Left forelimb (tissue), 1 donor: ENCODE data around the gene AK5.

Experiments used
- DNase-seq: peaks from one replicate; pipeline ENCODE4 v3.0.0-alpha.2; 2018; ENCODE audit warnings: low spot score

Gene AK5

DNA sequence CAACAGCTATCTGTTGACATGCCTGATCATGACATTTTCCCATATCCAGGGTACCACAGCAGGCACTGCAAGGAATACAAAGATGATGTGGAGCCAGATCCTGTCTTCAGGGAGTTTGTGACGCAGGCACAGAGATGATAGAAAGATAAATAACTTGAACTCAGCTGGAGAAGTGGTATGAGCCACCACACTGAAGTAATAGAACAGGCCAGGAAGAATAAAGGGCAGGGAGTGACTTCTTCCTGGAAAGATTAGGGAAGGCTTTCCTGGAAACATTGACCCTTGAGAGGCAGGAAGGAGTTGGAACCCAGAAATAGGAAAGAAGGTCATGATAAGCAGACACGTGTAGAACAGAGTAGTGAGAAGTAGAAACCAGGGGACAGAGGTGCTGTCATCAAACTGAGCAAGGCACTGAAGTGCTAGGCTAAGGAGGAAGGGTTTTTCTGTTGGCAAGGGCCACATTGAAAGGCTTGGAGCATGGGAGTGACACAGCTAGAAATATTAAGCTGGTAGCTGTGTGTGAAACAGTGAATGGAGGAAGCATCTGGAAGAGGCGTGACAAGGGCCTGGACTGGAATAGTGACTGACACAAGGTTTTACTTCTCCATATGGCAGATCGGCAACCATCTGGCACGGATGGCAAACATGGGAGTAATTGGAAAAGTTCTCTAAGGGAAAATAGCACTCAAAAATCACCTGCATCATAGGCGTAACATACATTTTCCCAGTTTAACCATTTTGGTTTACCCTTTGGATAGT lies 68.4 kb downstream of the AK5 start:
- DNase-seq: no peak

DNA sequence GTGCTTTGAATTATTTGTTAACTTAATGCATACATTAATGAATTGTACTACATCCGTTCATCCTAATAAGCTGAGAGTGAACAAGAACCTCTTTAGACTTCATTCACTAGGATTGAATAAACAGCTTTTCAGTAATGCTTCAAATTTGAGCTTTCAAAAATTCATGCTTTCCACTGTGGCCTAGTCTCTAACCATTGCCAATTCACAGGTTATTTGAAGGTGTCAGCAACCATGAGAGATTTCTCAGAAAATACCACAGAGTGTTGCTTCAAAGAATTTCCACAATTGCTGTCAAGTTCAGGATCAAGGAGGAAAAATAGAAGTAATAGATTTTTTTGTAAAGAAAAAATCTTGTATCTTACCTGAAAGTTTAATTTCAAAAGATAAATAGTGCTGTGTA lies 72.7 kb downstream of the AK5 start:
- DNase-seq: no peak

DNA sequence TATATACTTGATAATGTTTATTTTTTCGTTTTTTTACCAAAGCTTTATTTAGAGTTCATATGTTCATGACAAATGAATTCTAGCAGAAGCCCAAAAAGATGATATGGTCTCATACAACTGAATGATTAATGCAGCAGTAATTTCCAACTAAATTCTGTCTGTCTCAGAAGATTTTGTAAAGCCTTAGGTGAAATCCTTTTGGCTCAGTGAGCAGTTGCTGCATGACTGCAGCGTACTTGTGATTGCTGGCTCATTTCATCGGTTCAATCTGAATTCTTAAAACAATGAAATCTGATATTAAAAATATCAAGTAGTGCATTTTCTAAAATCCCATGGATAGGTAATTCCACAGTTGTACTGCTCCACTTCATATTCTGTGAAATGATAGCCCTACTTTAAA lies 73.2 kb downstream of the AK5 start:
- DNase-seq: no peak

DNA sequence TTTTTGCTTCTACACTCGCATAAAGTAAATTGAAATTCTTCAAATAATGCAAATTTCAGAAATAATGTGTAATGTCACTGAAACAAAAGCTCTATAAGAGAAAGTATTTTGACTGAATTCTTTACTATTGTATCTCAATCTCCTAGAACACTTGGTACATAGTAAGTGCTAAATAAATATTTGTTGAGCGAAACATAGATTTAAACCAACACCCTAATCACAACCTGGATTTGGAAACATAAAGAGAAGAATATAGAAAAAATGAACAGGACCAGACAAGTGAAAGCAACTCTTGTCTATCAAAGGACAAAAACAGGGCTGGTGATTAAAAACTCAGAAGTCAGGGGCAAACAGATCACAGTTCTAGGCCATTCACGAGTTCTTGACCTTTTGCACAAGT lies 74.3 kb downstream of the AK5 start:
- DNase-seq: no peak

DNA sequence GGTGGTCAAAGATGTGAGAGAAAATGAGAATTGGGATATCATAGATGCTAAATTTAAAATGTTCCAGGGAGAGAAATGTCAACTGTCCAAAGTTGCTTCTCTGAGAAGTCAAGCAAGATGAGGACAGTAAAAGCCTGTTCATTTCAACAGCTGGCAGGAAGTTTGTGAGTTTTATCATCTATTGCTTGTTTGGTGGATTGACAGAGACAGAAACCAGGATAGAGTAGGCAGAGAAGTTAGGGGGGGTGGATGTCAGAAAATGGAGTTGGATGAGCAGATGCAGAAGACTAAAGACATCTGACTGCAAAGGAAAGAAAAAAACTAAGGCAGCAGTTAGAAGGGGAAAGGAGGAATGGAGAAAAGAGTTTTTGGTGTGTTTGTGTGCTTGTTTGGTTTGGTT lies 78.4 kb downstream of the AK5 start:
- no peak for DNase-seq

DNA sequence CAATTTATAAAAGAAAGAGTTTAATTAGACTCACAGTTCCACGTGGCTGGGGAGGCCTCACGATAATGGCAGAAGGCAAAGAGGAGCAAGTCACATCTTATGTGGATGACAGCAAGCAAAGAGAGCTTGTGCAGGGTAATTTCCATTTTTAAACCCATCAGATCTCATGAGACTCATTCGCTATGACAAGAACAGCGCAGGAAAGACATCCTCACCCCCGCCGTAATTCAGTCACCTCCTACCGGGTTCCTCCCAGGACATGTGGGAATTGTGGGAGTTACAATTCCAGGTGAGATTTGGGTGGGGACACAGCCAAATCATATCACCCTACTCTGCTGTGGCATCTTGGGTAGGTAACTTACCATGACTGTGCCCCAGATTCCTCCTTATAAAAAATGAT lies 79.8 kb downstream of the AK5 start:
- no peak for DNase-seq

DNA sequence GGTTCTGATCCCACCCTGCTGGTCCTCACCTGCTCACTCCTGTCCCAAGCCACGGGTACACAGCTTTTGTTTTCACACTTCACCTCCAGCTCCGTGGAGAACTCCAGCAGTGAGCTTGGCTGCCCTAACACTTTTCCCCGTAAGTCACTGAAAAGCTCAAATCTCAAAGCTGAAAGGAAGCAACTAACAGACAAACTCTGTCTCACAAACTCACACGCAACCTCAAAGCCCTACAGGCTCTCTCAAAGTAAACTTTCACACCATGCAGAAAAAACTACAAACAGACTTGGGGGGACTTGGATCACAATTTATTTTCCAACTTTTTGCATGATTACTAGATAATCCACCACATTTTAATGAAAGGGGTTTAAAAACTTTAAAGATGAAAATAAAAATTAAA lies 88.3 kb downstream of the AK5 start:
- DNase-seq: no peak

DNA sequence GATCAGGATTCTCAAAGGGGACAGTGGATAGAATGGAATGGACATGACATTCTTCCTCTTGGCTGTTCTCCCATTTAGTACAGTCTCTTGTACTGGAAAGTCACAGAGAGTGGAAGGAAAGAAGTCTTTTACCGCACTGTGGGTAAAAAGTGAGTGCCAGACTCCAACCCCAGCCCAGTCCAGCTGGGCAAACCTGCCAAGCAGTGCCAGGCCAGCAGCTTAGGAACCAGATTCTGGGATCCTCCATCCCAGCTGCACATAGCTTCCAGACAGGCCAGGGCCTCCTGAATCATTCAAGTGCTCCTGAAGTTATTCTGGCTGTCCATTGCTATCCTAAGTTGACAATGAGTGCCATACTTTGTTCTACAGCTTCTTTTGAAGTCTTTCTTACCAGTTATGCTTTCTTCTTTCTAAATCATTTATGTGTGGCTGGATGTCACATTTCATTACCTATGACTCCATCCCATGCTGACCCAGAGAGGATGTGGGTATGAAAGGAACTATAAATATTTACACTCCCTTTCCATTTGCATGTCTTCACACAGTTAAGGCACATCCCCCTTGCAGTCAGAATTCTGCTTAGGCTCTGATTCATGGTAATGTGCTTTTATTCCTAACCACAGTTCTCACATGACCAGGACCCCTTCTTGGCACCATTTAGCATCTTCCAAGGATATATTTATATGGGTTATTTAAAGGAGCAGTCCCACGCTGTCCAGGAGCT lies 88.9 kb downstream of the AK5 start:
- DNase-seq: no peak

DNA sequence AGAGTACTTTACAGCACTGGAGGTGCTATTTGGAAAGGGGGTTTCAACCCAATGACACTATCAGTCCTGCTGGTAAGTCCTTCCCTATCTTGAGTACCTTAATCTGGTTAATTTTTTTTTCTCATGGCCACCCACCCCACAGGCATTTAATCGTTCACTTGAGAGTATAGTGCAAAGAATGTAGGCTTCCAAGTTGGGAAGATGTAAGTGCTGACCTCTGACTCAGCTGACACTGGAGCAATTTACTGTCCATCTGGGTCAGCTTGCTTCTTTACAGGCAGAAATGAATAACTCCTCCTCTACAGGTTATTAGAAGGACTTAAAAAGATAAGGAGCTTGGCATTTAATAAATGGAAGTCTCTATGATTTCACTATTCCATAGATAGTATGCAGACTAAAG lies 89.6 kb downstream of the AK5 start:
- DNase-seq: no peak

DNA sequence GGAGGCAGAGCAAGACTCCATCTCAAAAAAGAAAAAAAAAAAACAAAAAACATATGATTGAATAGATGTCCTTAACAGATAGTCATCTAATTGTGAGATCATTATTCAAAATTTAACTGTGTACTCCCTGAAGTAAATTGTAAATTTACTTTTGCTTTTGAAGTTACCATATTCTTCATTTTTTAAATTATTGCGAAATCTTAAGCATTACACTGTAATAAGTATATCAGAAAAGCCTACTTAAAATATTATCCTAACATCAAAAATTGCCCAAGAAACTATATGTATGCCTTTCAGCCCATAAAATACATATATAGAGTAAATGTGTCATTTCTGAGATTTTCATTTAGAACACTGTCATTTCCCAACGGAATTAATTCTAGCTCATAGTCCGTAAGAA lies 91.9 kb downstream of the AK5 start:
- DNase-seq: no peak

DNA sequence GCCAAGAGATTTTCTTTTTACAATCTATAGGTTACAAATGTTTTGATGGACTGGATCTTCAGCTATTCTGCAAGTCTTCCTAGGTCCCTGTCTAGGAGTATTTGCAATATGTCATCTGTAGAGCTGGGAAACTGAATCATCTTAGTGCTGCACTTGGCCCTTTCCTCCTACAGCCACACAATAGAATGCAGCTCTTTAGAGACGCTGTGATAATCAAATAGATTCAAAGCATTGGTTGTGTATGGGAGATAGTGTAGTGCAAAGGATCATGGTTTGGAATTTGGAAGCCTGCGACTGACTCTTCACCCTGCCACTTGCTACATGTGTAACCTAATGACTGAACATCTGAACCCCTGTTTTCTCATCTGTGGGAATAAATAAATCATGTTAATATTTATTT lies 93.7 kb downstream of the AK5 start:
- DNase-seq: no peak

DNA sequence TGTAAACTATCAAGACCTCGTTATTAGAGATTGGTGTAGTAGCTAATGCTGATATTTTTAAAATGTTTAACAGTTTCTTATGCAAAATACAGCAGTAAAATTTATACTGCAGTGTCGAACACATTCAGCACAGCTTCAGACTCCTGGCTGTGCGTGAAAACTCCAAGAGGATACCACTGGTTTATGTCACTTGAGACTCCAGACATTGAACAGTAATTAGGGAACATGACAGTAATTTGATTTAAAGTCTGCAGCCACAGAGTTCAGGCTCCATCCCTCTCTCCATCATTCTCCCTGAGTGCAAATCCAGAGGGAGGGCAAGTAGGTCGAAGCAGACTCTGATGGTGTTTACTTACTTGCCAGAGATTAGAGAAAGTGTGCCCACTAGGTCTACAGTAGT lies 94.2 kb downstream of the AK5 start:
- no peak for DNase-seq

DNA sequence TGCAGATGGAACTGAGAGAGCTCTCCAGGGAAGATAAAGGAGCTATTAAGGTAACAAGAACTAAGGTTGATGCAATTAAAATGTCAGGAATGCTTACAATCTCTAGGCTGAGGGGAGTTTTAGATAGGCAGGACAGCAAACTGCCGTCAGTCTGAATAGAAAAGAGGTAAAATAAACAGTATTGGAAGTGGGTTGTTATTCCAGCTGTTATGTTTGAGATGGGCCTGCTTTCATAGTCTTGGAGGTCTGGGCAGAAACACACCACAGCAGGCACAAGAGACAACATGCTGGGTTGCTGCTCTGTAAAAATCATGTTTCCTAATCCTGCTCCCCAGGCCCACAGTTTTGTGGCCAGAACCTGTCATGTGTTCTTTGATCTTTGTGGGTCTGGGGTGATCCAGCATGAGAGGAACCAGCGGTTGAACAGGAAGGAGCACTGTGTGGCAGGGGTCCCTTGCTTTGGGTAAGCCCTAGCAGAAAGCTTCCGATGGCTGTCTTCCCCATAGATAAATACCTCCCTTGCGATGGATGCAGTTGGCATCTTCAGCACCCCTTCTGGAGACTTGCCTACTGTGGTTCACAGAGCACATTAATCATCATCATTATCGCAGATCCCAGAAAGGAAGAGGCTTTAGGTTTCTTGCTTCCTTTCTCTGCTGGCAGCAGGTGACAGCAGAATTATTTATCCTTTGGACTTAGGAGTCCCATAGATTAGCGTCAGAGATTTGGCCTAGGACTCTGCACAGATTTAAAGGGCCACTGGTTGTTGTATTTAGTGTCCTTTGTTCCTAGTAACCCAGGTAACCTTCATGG lies 97.1 kb downstream of the AK5 start:
- no peak for DNase-seq

DNA sequence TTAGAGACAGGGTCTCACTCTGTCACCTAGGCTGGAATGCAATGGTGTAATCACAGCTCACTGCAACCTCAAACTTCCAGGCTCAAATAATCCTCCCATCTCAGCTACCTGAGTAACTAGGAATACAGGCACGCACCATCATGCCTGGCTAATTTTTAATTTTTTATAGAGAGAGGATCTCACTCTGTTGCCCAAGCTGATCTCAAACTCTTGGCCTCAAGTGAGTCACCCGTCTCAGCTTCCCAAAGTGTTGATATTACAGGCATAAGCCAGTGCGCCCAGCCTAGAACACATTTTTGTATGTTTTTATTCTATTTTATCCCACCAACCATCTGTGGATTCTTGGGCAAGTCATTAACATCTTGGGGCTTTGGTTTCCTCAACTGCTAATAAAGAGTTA lies 100.5 kb downstream of the AK5 start:
- no peak for DNase-seq

DNA sequence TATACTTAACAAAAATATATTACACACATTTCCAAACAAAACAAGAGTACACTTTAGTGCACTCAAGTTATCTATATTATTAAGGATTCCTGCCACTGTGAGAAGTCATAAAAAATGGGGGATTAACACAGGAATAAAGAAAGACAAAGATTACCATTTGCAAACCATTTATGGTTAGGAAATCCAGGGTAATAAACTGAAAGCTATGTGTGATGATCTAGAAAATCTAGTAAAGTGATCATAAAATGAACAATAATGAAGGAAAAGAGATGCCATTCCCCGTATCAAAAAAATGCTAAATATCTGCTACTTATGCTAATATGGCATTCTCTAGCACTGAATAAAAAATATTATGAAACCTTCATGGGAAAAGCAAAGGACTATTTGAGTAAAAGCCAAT lies 101.4 kb downstream of the AK5 start:
- DNase-seq: no peak

DNA sequence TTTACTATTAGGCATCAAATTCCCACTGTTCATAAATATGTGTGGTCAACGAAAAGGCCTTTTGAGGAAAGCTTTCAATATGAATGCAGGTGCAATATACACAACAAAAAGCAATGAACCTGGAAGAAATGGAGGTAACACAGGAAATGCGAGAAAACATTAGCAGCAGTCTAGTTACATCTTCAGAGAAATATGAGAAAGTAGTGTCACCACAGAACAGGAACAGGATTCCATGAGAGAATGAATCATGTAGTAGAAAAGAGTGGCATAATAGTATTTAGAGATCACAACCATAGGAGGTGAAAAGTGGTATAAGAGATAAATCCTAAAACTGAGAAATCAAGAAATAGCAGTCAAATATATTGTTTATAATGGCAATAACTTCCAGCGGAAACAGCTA lies 103.7 kb downstream of the AK5 start:
- no peak for DNase-seq

DNA sequence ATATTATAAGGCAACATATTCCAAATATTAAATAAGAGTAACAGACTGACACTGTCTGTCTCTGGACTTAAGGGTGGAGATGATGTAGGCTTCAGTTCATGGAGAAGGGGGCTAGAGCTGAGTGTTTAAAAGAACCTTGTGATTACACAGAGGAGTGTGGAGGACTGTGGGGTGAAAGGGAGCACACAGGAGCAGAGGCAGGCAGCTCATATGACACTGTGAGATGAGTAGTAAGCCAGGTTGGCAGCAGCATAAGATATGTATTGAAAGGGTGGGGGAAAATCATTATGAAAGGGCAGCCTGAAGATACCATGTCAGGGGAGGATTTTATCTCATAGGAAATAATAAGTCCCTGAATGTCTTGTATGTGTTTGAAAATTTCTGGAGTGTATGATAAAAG lies 104.5 kb downstream of the AK5 start:
- no peak for DNase-seq

DNA sequence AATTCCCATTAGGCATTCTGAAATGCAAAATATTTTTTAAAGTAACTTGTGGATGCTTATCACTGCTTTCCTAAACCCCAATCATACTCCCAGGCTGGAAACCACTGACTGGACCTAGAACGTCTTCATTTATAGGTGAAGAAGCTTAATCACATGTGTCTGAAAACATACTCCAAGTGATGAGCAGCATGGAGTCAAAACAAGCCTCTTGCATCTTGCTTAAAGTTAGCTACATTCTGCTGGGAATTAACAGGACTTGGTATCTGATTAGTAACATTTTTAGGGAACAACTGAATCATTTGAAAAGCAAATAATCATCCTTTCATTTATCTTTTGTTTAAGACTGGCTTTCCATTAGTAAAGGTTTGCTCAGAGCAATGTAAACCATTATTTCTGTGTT lies 105.7 kb downstream of the AK5 start:
- DNase-seq: no peak

DNA sequence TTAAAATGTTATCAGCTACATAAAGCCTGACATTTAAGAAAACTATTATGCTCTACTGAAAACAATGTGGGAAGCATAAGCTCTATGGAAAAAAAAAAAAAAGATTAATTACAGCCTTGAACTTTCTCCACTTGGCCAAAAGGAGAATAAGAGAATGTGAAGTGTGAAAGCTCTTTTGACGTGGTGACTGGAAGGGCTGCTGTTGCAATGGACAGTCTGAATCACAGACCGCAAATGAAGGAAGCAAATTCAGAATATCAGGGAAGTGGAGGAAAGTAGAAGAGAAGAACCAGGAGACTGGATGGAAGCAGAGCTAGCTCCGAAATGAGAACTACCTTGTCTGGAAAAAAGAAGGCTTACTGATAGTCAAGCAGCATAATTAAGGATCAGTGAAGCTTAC lies 106.8 kb downstream of the AK5 start:
- no peak for DNase-seq

DNA sequence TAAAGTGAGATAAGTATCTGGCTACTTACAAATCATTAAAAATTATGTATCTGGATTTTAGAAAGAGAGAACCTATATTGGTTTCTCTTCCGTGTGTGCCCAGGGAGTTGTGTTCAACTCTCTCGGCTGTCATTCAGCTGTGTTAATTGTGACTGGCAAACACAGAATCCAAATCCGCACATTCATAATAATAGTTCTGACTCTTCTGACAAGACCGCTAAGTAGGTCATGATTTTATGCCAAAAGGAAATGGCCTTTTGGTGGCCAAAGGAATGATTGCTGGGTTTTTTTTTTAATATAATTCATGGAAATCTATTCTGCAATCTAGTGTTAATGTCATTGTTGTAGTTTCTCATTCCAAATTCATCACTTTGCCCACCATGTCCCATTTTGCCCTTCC lies 110.7 kb downstream of the AK5 start:
- DNase-seq: no peak

DNA sequence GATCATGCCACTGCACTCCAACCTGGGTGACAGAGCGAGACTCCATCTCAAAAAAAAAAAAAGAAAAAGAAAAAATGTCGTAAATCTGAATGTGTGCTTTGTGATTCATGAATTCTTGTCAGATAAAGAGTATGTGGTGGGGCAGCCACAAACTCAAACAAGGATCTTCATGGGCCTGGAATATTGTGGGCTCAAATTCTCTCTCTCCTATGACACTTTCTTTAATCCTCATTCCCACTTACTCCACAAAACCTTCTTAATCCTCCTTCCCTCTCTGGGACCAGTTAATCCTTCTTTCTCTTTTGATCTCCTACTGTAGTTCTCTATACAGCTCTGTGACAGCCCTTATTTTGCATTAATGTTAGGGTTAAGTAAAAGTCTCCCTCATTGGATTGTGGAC lies 112.3 kb downstream of the AK5 start:
- DNase-seq: no peak

DNA sequence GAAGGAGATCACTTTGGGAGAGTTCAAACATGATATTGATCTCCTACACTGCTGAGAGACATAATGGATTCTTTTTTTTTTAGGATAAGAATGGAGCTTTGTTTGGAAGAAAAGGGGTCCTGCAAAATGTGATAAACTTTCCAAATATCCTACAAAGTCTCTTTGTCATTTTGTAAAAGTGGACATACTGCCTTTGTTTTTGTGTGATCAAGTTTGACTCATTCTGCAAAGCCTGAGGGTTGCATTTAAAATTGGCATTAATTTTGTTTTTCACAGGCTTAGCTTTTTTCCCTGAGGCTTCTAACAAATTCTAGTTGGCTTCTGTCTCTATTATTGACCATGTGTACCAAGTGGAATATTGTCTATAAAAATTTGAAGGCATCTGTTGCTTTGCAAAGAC lies 113.2 kb downstream of the AK5 start:
- no peak for DNase-seq

DNA sequence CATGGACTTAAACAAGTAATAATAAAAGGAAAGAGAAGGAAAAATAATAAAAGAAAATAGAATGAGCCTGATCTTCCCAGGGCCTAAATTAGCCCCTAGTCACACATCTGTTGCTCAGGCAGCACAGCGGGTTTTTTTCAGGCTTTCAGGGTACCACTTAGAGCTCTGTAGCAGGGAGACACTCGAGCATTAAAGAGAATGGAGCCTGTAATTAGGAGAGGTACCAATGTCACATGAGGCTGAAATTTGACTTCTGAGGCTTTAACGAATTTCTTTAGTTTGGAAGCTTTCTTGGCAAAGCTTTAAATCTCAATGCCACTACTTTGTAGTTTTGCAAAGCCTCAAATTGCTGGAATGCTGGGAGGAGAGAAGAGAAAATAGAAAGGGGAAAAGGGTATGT lies 116.3 kb downstream of the AK5 start:
- no peak for DNase-seq
